GM21786 (cell line): ENCODE measurements around the gene GLB1L2.

ENCODE experiments used
- ATAC-seq: cut with Tn5 transposase; IDR thresholded peaks from one replicate; pipeline ENCODE4 v1.9.1; 2021; ENCODE audit not compliant: unreplicated experiment

GLB1L2 gene

DNA sequence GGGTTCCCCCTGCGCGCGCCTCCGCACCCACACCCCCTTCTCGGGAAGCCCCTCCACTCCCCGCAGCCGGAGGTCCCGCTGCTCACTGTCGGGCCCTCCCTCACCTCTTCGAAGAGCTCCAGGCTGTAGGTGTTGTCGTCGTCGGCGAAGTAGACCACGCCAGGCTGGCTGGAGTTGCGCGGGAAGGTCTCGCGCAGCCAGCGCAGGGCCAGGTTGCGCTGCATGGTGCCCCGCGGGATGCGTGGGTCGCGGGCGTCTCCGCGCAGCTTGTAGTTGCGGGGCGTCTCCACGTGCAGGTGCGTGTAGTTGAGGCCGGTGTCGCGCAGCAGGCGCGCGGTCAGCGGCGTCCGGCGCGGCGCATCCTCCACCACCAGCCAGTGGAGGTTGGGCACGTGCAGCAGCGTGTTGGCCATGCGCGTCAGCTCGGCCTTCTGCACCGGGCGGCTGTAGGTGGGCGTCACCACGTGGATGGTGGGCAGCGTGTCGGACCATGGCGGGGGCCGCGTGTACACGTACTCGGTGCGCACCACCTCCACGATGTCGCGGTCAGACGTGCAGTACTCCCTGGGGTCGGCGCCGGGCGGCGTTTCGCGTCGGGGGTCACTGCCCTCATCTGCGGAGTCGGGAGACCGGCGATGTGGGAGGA is 51.9 kb downstream of the GLB1L2 start:
- no peak for ATAC-seq

DNA sequence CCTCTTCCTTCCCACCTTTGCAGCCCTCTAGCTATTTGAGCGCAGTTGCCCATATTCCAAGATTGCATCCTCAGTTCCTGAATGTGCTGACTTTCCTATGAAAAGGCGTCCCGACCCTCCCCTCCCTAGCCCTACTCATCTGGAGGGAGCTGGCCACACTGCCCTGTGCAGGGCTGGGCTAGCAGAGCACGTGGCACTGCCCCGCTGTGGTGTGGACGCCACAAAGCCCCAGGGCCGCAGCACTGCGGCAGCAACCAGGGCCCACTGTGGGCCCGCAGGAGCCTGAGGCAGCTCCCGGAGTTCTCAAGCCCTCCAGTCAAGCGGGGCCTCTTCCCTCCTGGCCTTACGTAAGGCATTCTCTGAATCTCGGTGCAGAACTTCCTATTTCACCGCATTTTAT is 52.6 kb downstream of the GLB1L2 start:
- ATAC-seq = no peak

GRCh38 chr11:134385171-134385570 is 53.4 kb downstream of the GLB1L2 start:
- ATAC-seq = no peak

- ATAC-seq = no peak
Observed at GRCh38 chr11:134385774-134386565, 54.2 kb downstream of the GLB1L2 start.

GRCh38 chr11:134386945-134387344 is 55.2 kb downstream of the GLB1L2 start:
- no peak for ATAC-seq

GRCh38 chr11:134387501-134387900 is 55.7 kb downstream of the GLB1L2 start:
- ATAC-seq = no peak

GRCh38 chr11:134388590-134388989 is 56.8 kb downstream of the GLB1L2 start:
- no peak for ATAC-seq

DNA sequence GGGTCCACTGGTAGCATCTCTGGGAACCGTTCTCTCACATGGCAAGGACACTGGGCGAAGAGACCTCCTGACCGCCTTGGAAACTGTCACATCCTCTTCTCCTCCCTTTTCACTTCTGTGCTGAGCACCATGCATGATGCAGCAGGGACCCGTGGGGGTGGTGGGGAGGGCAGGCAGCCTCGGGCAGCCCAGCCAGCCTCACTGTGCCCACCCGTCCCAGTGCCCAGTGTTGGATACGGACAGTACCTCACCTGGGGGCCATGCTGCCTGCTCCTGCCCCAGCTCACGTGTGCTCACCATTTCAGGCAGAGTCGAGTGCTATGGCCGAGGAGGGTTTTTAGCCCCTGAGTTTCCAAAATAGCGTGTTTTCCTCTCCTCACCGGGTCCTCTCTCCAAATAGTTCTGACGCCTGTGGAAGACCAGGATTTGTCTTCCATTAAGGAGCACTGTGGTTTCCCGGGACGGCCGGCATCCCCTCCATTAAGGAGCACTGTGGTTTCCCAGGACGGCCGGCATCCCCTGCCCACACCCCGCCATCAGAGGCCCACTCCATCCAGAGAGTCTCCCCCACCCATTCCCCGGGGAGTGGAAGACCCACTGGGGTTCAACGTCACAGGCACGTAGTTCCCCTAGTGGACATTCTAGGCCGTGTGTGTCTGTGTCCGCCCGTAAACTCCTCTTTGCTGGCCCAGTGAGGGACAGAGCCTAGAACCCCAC is 57.8 kb downstream of the GLB1L2 start:
- no peak for ATAC-seq

DNA sequence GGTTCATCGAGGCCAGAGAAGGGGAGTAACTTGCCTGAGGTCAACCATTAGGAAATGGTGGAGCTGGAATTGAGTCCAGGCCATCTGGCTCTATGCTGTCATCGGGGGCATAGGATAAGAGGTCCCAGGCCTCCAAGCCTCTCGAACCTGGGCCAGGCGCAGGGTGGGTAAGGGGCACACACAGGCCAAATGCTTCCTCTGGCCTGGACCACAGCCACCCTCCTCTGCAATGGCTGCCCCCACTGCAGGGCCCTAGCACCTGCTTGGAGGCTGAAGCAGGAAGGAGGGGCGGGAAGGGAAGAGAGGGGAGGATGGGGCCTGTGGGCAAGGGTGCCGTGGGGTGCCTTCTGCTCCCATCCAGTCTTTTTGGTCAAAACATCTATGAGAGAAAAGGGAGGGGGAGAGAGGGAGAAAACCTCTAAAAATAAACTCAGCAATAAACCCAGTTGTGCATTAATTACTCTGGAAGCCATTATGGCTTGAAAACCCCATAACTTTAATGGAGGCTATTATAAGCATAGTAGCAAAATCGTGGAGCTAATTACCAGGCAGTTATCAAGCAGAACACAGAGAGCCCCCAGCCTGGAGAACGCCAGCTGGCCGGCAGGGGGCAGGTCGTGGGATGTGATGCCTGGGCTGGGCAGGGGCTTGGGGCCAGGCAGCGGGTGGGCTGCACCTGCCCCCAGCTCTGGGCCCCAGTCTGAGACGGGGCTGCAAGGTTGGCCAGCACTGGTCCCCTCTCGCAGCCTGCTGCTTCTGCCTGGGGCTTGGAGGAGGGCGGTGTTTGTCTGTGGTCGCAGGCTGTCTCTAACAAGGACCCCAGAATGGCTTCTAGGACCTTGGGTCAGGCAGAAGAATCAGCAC is 59.1 kb downstream of the GLB1L2 start:
- no peak for ATAC-seq

- ATAC-seq = no peak
Observed at GRCh38 chr11:134391656-134392055, 59.9 kb downstream of the GLB1L2 start.

- no peak for ATAC-seq
Observed at GRCh38 chr11:134392953-134393615, 61.3 kb downstream of the GLB1L2 start.

DNA sequence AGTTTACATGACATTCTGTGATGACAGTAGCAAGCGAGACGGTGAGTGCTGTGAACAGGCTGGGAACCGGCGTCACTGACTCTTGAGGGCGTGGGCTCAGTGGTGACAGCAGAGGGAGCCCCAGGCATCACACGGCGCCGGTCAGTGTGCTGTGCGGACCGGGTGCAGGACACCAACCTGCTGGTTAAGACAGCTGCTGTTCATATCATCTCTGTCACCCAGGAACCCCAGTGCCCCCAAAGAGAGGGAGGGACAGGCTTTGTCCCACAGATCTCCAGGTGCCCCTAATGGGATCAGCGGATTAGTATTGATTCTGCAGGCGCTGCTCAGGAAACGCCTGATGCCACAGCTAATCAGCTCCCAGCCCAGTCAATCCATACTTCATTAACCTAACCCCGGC is 61.9 kb downstream of the GLB1L2 start:
- ATAC-seq = no peak

GRCh38 chr11:134394311-134394710 is 62.5 kb downstream of the GLB1L2 start:
- no peak for ATAC-seq

- ATAC-seq = no peak
Observed at GRCh38 chr11:134395002-134395401, 63.2 kb downstream of the GLB1L2 start.

DNA sequence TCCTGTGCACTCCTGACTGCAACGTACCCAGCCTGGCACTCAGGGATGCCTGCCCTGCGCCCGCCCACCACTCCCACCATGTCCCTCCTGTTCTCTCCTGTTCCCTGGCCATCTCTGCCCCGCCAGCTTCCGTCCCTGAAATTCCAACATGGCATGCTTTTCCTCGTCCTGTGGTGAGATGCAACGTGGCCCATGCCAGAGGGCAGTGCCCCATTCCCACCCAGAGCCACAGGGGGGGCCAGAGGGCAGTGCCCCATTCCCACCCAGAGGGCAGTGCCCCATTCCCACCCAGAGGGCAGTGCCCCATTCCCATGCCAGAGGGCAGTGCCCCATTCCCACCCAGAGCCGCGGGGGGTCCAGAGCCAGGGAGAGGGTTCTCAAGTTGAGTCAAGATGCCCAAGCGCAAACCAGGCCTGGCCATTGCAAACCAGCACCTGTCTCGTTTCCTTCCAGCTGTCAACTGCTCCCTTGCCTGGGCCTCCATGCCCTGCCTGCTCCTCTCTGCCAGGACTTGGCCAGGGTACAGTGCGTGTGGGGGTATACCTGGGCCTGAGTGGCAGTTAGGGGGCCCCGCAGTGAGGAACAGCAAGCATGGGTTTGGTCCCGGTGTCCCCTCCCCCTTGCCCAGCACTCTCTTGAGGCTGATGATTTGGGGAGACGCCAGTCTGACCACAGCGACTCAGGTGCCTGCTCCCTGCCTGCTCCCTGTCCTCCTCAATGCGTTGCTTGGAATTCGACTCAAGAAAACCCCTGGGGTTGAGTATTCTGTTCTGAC is 65.7 kb downstream of the GLB1L2 start:
- ATAC-seq = no peak

- ATAC-seq = no peak
Observed at GRCh38 chr11:134398079-134398444, 66.3 kb downstream of the GLB1L2 start.

GRCh38 chr11:134398644-134399292 is 67.0 kb downstream of the GLB1L2 start:
- no peak for ATAC-seq

GRCh38 chr11:134399293-134399654 is 67.5 kb downstream of the GLB1L2 start:
- no peak for ATAC-seq

GRCh38 chr11:134399996-134400395 is 68.2 kb downstream of the GLB1L2 start:
- ATAC-seq = no peak
